Muscle layer of duodenum (tissue), 2 donors: ENCODE measurements around the gene COPZ1.
A peak's percentile ranks its signal among the peaks of the same experiment; 100 is the strongest.
"Not testable (repeated sequence)": the region's sequence is repeated elsewhere in the genome, so short reads cannot be mapped to it uniquely, and the experiment has no call there.

Experiments
- H3K27ac ChIP-seq: one replicate; pipeline ENCODE4 v1.7.0; 2013; ENCODE audit warnings: mild to moderate bottlenecking, low read length
- H3K27me3 ChIP-seq: one replicate; pipeline ENCODE4 v1.7.0; 2013; ENCODE audit warnings: low read depth, mild to moderate bottlenecking, control low read depth, low read length
- H3K36me3 ChIP-seq, 2 donors: one replicate each; pipeline ENCODE4 v1.7.0; 2013; ENCODE audit warnings: low read length in 2 of 2, control low read depth in 1 of 2, mild to moderate bottlenecking in 1 of 2; ENCODE audit not compliant: insufficient read depth in 2 of 2, control insufficient read depth in 1 of 2
- H3K4me1 ChIP-seq, 2 donors: one replicate each; pipeline ENCODE4 v1.7.0; 2013; ENCODE audit warnings: low read length in 2 of 2, mild to moderate bottlenecking in 2 of 2, control low read depth in 1 of 2, moderate library complexity in 1 of 2; ENCODE audit not compliant: insufficient read depth in 2 of 2, control insufficient read depth in 1 of 2
- H3K4me3 ChIP-seq, 2 donors: one replicate each; pipeline ENCODE4 v1.7.0; 2013; ENCODE audit warnings: low read length in 2 of 2, low read depth in 1 of 2, mild to moderate bottlenecking in 1 of 2
- H3K9me3 ChIP-seq, 2 donors: one replicate each; pipeline ENCODE4 v1.7.0; 2013; ENCODE audit warnings: low read length in 2 of 2, control low read depth in 1 of 2, mild to moderate bottlenecking in 1 of 2; ENCODE audit not compliant: control insufficient read depth in 1 of 2
- donor health status: healthy.

The COPZ1 gene

GRCh38 chr12:54338698-54339296 is 13.9 kb downstream of the COPZ1 start:
- Histone ChIP-seq H3K4me1 (peaks cover 15 to 35% of the 10 kb centered on the region in 2 donors), H3K27me3 (no peaks in the 10 kb centered on the region), H3K27ac (peak overlapping the region; percentile 56), H3K4me3 (no peak overlapping the region), H3K9me3 (no peaks in the 10 kb centered on the region), H3K36me3 (peaks cover 22 to 31% of the 10 kb centered on the region in 2 donors)

- H3K36me3 ChIP-seq, result peaks cover 26 to 44% of the 10 kb centered on the region in 2 donors
- H3K4me3 ChIP-seq, result no peak overlapping the region
- H3K4me1 ChIP-seq, result peaks cover 15 to 35% of the 10 kb centered on the region in 2 donors
- H3K9me3 ChIP-seq, result no peaks in the 10 kb centered on the region
- no peak overlapping the region for H3K27ac ChIP-seq
- no peaks in the 10 kb centered on the region for H3K27me3 ChIP-seq
Observed at GRCh38 chr12:54340846-54341245, 15.9 kb downstream of the COPZ1 start.

- Histone ChIP-seq H3K4me3 (no peak overlapping the region), H3K27ac (no peak overlapping the region), H3K36me3 (peaks cover 26 to 45% of the 10 kb centered on the region in 2 donors), H3K9me3 (no peaks in the 10 kb centered on the region), H3K27me3 (no peaks in the 10 kb centered on the region), H3K4me1 (peaks cover 15 to 35% of the 10 kb centered on the region in 2 donors)
Observed at GRCh38 chr12:54341378-54342300, 16.7 kb downstream of the COPZ1 start.

GRCh38 chr12:54349036-54349435 is 24.1 kb downstream of the COPZ1 start:
- Histone ChIP-seq H3K27ac (no peak overlapping the region), H3K36me3 (peaks cover 47 to 54% of the 10 kb centered on the region in 2 donors), H3K4me1 (peaks cover 14 to 27% of the 10 kb centered on the region in 2 donors), H3K4me3 (no peak overlapping the region), H3K9me3 (no peaks in the 10 kb centered on the region), H3K27me3 (no peaks in the 10 kb centered on the region)

- Histone ChIP-seq H3K4me3 (no peak overlapping the region), H3K9me3 (no peaks in the 10 kb centered on the region), H3K27ac (no peak overlapping the region), H3K36me3 (peaks cover 47 to 53% of the 10 kb centered on the region in 2 donors), H3K27me3 (no peaks in the 10 kb centered on the region), H3K4me1 (peaks cover 14 to 27% of the 10 kb centered on the region in 2 donors)
Observed at GRCh38 chr12:54349679-54350078, 24.7 kb downstream of the COPZ1 start.

- H3K27me3 ChIP-seq, result no peaks in the 10 kb centered on the region
- H3K36me3 ChIP-seq, result peaks cover 44% of the 10 kb centered on the region in 2 donors
- H3K4me1 ChIP-seq, result peaks cover 14 to 27% of the 10 kb centered on the region in 2 donors
- H3K9me3 ChIP-seq, result no peaks in the 10 kb centered on the region
- H3K27ac ChIP-seq, result no peak overlapping the region
- no peak overlapping the region for H3K4me3 ChIP-seq
Observed at GRCh38 chr12:54350743-54351142, 25.8 kb downstream of the COPZ1 start.

GRCh38 chr12:54351341-54351740 is 26.4 kb downstream of the COPZ1 start:
- Histone ChIP-seq H3K4me3 (no peak overlapping the region), H3K27me3 (no peaks in the 10 kb centered on the region), H3K36me3 (peaks cover 44% of the 10 kb centered on the region in 2 donors), H3K27ac (no peak overlapping the region), H3K4me1 (peaks cover 17 to 27% of the 10 kb centered on the region in 2 donors), H3K9me3 (no peaks in the 10 kb centered on the region)

GRCh38 chr12:54352022-54352531 is 27.1 kb downstream of the COPZ1 start:
- Histone ChIP-seq H3K36me3 (peaks cover 38 to 40% of the 10 kb centered on the region in 2 donors), H3K4me3 (peak overlapping the region; percentile 10 to 37), H3K27ac (peak overlapping the region; percentile 81), H3K27me3 (no peaks in the 10 kb centered on the region), H3K4me1 (peaks cover 21 to 27% of the 10 kb centered on the region in 2 donors), H3K9me3 (no peaks in the 10 kb centered on the region)

- Histone ChIP-seq H3K9me3 (no peaks in the 10 kb centered on the region), H3K27ac (peak overlapping the region; percentile 81), H3K27me3 (no peaks in the 10 kb centered on the region), H3K4me3 (peak overlapping the region in 1 of 2 donors; percentile 37), H3K36me3 (peaks cover 28 to 30% of the 10 kb centered on the region in 2 donors), H3K4me1 (peaks cover 26 to 36% of the 10 kb centered on the region in 2 donors)
Observed at GRCh38 chr12:54352891-54353874, 28.3 kb downstream of the COPZ1 start.

GRCh38 chr12:54354271-54354670 is 29.3 kb downstream of the COPZ1 start:
- H3K4me3 ChIP-seq, H3K27me3 ChIP-seq, H3K27ac ChIP-seq, H3K9me3 ChIP-seq: not testable (repeated sequence)
- H3K36me3 ChIP-seq, result peaks cover 21 to 23% of the 10 kb centered on the region in 2 donors
- H3K4me1 ChIP-seq, result peaks cover 30 to 36% of the 10 kb centered on the region in 2 donors
